ENCODE results near the gene NDUFS1. TPM values are rescaled to one million over a fixed set of nuclear protein-coding genes. Genes with fewer than 3 reads are reported as not detected.

NDUFS1 gene
- total and polyA plus RNA-seq, 9 of the 15 experiments (the other 6 are each of a cell fraction or from before 2014, with no cell fraction given) = 75.0 to 130 (median 91.5) TPM

DNA sequence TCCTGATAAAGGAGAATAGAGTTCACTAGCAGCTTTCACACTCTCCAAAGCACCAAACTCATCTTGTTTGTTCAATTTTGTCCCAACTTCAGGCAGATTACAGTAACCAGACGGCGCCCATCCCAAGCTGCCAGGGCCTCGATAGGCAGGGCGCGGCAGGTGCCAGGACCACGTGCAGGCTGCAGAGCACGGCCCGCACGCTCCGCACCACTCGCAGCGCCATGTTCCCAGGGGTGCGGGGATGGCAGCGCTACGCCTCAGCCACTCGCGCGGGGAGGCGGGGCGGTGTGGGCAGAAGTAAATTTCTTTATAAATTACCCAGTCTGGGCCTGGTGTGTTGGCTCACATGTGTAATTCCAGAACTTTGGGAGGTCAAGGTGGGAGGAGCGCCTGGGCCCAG is 43.0 kb downstream of the NDUFS1 start:
- TF ChIP-seq SNRNP70 (optimal IDR thresholded peaks at IDR 0.05; ENCODE audit: low read depth, low read length) (no peak), POLR2G (IDR thresholded peaks at IDR 0.05; ENCODE audit: low read depth, low read length) (0 out of 2 replicates have a peak, but pooled peaks have one; percentile 41)
- in situ Hi-C loops (cut with MboI) = no loop called here
- Histone ChIP-seq H4K20me1 (replicated peaks; ENCODE audit: control insufficient read depth, insufficient read depth, low read length) (no peaks in the 10 kb centered on the region), H3K27me3 (ENCODE audit: control insufficient read depth in 2 of 2, insufficient read depth in 2 of 2, low read length in 2 of 2) (no peaks in the 10 kb centered on the region), H3K9ac (ENCODE audit: insufficient read depth in 1 of 2, low read depth in 2 of 2, low read length in 2 of 2) (no peak overlapping the region), H3K79me2 (ENCODE audit: control insufficient read depth, insufficient read depth, low read length) (no peaks in the 10 kb centered on the region), H2AFZ (ENCODE audit: low read depth, low read length) (no peak overlapping the region), H3K9me3 (replicated peaks; ENCODE audit: control insufficient read depth, insufficient read depth, low read depth, low read length) (no peaks in the 10 kb centered on the region), H3K4me3 (no peak overlapping the region), H3K27ac (ENCODE audit: extremely low read depth, low read depth, low read length) (no peak overlapping the region), H3K36me3 (ENCODE audit: control insufficient read depth, insufficient read depth, low read length) (peaks cover 23% of the 10 kb centered on the region; the same call in 1 of the 3 replicates), H3K4me2 (ENCODE audit: insufficient read depth, low read length) (no peak overlapping the region), H3K4me1 (replicated peaks in 1 of 2; ENCODE audit: control insufficient read depth in 2 of 2, insufficient read depth in 2 of 2, low read length in 2 of 2) (no peaks in the 10 kb centered on the region; a peak in 1 of 5 replicates), H3K9me1 (ENCODE audit: control insufficient read depth, insufficient read depth, low read length) (no peaks in the 10 kb centered on the region)
- no TSS peak for BruUV-seq (replicated peaks)
- ATAC-seq (no peak), DNase-seq (ENCODE audit: extremely low read depth in 1 of 4, low spot score in 3 of 4) (no peak), FAIRE-seq (no peak)
- ChIA-PET CTCF (ENCODE audit: low intra/inter-chr PET ratio) (no interaction called here), POLR2A (interaction anchor here (0.8 to 1.5 kb wide), 3 partner anchors 12 to 43 kb away, joined by 3 to 4 read pairs (median 4); partner anchors contain the start of genes EEF1B2 and NDUFS1)
- 92% methylated on average over 15 of the region's 21 CpGs for WGBS (ENCODE audit: insufficient coverage, low coverage, missing lambda C conversion rate)
- intact Hi-C loops (cut with micrococcal nuclease) = no loop called here

DNA sequence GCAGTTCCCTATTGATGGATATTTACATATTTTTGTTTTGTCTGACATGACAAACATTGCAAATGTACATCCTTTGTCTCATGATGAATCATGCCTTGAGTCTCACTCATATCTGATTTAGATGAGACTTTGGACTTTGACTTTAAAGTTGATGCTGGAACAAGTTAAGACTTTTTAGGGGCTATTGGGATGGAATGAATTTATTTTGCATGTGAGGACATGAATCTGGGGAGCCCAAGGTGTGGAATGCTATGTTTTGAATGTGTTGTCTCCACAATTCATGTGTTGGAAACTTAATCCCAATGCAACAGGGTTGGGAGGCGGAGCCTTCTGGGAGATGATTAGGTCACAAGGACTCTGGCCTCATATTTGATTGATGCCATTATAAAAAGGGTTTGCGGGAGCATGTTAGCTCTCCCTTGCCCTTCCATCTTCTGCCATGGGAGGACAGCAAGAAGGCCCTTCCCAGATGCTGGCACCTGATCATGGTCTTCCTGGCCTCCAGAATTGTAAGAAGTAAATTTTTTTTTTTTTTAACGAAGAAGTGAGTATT is 44.1 kb downstream of the NDUFS1 start:
- Histone ChIP-seq H4K20me1 (replicated peaks; ENCODE audit: control insufficient read depth, insufficient read depth, low read length) (no peaks in the 10 kb centered on the region), H3K79me2 (ENCODE audit: control insufficient read depth, insufficient read depth, low read length) (no peaks in the 10 kb centered on the region), H3K36me3 (ENCODE audit: control insufficient read depth, insufficient read depth, low read length) (peaks cover 11% of the 10 kb centered on the region; the same call in 1 of the 3 replicates), H3K9ac (ENCODE audit: insufficient read depth in 1 of 2, low read depth in 2 of 2, low read length in 2 of 2) (no peak overlapping the region), H3K4me2 (ENCODE audit: insufficient read depth, low read length) (no peak overlapping the region), H3K9me3 (replicated peaks; ENCODE audit: control insufficient read depth, insufficient read depth, low read depth, low read length) (no peaks in the 10 kb centered on the region), H3K4me1 (replicated peaks in 1 of 2; ENCODE audit: control insufficient read depth in 2 of 2, insufficient read depth in 2 of 2, low read length in 2 of 2) (no peaks in the 10 kb centered on the region; a peak in 1 of 5 replicates), H3K9me1 (ENCODE audit: control insufficient read depth, insufficient read depth, low read length) (no peaks in the 10 kb centered on the region), H2AFZ (ENCODE audit: low read depth, low read length) (no peak overlapping the region), H3K27me3 (ENCODE audit: control insufficient read depth in 2 of 2, insufficient read depth in 2 of 2, low read length in 2 of 2) (no peaks in the 10 kb centered on the region), H3K27ac (ENCODE audit: extremely low read depth, low read depth, low read length) (no peak overlapping the region), H3K4me3 (no peak overlapping the region)
- POLR2A ChIA-PET = no interaction called here
- intact Hi-C loops (cut with micrococcal nuclease) (no loop called here), in situ Hi-C loops (cut with MboI) (no loop called here)
- CTCF ChIA-PET (ENCODE audit: low intra/inter-chr PET ratio) = no interaction called here
- DNase-seq (ENCODE audit: extremely low read depth in 1 of 4, low spot score in 3 of 4) = no peak
- FAIRE-seq = no peak
- no peak for ATAC-seq
- BruUV-seq (replicated peaks) = no TSS peak
- 96% methylated on average over 3 of the region's 3 CpGs for WGBS (ENCODE audit: insufficient coverage, low coverage, missing lambda C conversion rate)
- TF ChIP-seq PPARD (CRISPR knock-in tag; IDR thresholded peaks at IDR 0.05) (no peak), SRSF7 (optimal IDR thresholded peaks at IDR 0.05; ENCODE audit: low read depth, low read length) (no peak), SP2 (IDR thresholded peaks at IDR 0.05; ENCODE audit: extremely low read depth, low read depth, low read length, poor library complexity, severe bottlenecking) (no peak), ELF2 (CRISPR knock-in tag; IDR thresholded peaks at IDR 0.05) (no peak), ZNF239 (CRISPR knock-in tag; IDR thresholded peaks at IDR 0.05) (no peak)
- TF ChIP-seq, protein P1, sequence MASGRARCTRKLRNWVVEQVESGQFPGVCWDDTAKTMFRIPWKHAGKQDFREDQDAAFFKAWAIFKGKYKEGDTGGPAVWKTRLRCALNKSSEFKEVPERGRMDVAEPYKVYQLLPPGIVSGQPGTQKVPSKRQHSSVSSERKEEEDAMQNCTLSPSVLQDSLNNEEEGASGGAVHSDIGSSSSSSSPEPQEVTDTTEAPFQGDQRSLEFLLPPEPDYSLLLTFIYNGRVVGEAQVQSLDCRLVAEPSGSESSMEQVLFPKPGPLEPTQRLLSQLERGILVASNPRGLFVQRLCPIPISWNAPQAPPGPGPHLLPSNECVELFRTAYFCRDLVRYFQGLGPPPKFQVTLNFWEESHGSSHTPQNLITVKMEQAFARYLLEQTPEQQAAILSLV (tag; IDR thresholded peaks at IDR 0.05) = no peak
- TF ChIP-seq, protein P2, sequence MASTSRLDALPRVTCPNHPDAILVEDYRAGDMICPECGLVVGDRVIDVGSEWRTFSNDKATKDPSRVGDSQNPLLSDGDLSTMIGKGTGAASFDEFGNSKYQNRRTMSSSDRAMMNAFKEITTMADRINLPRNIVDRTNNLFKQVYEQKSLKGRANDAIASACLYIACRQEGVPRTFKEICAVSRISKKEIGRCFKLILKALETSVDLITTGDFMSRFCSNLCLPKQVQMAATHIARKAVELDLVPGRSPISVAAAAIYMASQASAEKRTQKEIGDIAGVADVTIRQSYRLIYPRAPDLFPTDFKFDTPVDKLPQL (IDR thresholded peaks at IDR 0.05; ENCODE audit: extremely low read depth, insufficient read length) = no peak
- TF ChIP-seq, protein P3, sequence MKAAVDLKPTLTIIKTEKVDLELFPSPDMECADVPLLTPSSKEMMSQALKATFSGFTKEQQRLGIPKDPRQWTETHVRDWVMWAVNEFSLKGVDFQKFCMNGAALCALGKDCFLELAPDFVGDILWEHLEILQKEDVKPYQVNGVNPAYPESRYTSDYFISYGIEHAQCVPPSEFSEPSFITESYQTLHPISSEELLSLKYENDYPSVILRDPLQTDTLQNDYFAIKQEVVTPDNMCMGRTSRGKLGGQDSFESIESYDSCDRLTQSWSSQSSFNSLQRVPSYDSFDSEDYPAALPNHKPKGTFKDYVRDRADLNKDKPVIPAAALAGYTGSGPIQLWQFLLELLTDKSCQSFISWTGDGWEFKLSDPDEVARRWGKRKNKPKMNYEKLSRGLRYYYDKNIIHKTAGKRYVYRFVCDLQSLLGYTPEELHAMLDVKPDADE (conservative IDR thresholded peaks at IDR 0.05; ENCODE audit: control insufficient read depth, low read depth, low read length) = no peak
- TF ChIP-seq, protein P4, sequence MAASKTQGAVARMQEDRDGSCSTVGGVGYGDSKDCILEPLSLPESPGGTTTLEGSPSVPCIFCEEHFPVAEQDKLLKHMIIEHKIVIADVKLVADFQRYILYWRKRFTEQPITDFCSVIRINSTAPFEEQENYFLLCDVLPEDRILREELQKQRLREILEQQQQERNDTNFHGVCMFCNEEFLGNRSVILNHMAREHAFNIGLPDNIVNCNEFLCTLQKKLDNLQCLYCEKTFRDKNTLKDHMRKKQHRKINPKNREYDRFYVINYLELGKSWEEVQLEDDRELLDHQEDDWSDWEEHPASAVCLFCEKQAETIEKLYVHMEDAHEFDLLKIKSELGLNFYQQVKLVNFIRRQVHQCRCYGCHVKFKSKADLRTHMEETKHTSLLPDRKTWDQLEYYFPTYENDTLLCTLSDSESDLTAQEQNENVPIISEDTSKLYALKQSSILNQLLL (CRISPR knock-in tag; IDR thresholded peaks at IDR 0.05; ENCODE audit: borderline replicate concordance) = no peak

Measured in K562 (cell line).